Fibroblast of mammary gland (primary cell): ENCODE data around the gene SLC7A7.
"Not testable (repeated sequence)": the region's sequence is repeated elsewhere in the genome, so short reads cannot be mapped to it uniquely, and the experiment has no call there.

Experiments
- DNase-seq: peaks from one replicate; pipeline ENCODE4 v3.0.0-alpha.2; 2010; ENCODE audit warnings: low read depth
- H3K4me3 ChIP-seq: 2 replicates; pipeline ENCODE4 v1.5.1; 2011; ENCODE audit warnings: low read depth, mild to moderate bottlenecking, low read length, moderate library complexity; ENCODE audit not compliant: control insufficient read depth
- CTCF ChIP-seq: conservative IDR thresholded peaks from 2 replicates; pipeline ENCODE4 v1.5.1; 2011; ENCODE audit warnings: low read depth, low read length, inconsistent platforms; ENCODE audit not compliant: control insufficient read depth, insufficient read depth

The SLC7A7 gene

GRCh38 chr14:22796087-22796707 lies 19.0 kb downstream of the SLC7A7 start:
- no peak overlapping the region for H3K4me3 ChIP-seq
- no peak for TF ChIP-seq CTCF
- no peak for DNase-seq

DNA sequence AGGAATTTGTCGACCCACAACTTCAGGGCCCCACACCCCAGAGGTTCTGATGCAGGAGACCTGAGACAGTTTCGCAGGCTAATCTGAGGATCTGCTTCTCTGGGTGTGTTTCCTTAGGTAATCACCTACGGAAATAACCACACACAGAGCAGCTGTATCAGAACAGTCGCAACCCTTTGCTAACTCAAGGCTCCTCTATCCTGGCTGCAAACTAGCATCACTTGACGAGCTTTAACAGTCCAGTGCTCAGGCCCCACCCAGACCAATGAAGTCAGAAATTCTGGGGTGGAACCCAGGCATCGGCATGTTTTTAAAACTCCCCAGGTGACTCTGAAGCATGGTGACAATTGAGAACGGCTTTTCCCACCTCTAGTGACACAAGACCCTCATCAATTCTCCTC lies 20.7 kb downstream of the SLC7A7 start:
- no peak overlapping the region for H3K4me3 ChIP-seq

DNA sequence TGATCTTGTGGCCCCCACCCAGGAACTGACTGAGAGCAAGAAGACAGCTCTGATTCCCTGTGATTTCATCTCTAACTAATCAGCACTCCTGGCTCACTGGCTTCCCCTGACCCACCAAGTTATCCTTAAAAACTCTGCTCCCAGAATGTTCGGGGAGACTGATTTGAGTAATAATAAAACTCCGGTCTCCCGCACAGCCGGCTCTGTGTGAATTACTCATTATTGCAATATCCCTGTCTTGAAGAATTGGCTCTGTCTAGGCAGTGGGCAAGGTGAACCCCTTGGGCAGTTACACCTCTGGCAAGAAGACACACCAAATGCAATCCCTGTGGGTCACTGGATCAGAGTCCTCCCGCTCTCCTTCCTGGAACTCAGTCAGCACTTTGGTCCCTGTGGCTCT lies 21.3 kb downstream of the SLC7A7 start:
- no peak overlapping the region for H3K4me3 ChIP-seq
- no peak for DNase-seq
- TF ChIP-seq CTCF: no peak

More for the DNA sequence above, 20.7 kb downstream of the SLC7A7 start:
- DNase-seq: no peak
- TF ChIP-seq CTCF: no peak

DNA sequence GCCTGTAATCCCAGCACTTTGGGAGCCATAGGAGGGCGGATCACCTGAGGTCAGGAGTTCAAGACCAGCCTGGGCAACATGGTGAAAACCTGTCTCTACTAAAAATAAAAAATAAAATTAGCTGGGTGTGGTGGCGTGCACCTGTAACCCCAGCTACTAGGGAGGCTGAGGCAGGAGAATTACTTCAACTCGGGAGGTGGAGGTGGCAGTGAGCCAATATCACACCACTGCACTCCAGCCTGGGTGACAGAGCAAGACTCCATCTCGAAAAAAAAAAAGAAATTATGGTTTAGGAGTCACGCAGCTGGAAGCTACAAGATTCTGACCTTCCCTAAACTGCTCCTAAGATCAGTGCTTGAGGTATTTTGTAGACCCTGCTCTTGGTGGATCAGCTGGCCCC lies 21.7 kb downstream of the SLC7A7 start:
- not testable (repeated sequence) for H3K4me3 ChIP-seq, DNase-seq

DNA sequence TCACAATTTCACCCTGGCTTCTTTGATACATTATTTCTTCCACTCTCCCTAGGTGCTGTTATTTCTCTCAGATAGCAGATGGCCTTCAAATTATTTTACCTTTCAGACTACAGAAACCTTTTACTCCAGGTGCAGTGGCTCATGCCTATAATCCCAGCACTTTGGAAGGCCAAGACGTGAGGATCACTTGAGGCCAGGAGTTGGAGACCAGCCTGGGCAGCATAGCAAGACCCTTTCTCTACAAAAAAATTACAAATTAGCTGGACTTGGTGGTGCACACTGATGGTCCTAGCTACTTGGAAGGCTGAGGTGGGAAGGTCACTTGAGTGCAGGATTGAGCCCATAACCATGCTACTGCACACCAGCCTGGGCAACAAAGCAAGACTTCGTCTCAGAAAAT lies 23.1 kb downstream of the SLC7A7 start:
- H3K4me3 ChIP-seq: no peak overlapping the region
- DNase-seq: no peak
- no peak for TF ChIP-seq CTCF

DNA sequence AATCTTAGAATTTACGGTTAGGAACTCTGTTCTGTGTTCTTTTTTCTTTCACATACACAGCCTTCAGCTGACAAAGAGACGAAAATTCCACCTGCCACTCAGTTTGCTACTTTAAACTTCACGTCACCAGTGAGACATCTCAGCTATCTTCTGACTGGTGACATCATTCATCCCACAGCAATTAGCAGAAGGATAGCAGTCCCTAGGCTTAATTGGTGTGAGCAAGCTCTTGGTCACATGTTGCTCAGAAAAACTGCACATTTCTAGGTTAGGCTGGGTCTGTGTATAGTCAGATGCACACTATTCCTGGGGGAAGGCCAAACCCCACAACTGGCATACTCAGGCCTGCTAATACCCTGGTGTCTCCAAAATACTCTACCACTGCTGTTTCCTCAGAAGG lies 23.9 kb downstream of the SLC7A7 start:
- no peak overlapping the region for H3K4me3 ChIP-seq
- no peak for TF ChIP-seq CTCF

GRCh38 chr14:22786685-22787084 lies 28.6 kb downstream of the SLC7A7 start:
- no peak for DNase-seq
- TF ChIP-seq CTCF: no peak
- no peak overlapping the region for H3K4me3 ChIP-seq

More for the DNA sequence above, 23.9 kb downstream of the SLC7A7 start:
- DNase-seq: peak; percentile 65
